ENCODE results near the gene MDC1. TPM values are rescaled to one million over a fixed set of nuclear protein-coding genes. Genes with fewer than 3 reads are reported as not detected.

Gene MDC1
- total RNA-seq, 1 donor from 2014 or later = 23.1 TPM

GRCh38 chr6:30716879-30717128 lies 277 bp downstream of the MDC1 start:
- intact Hi-C loops (cut with DNase I) = loop anchor here (1.0 kb wide), 3 partner anchors 30 to 100 kb away; partner anchors contain the start of genes MRPS18B and PPP1R10
- no peak for DNase-seq (ENCODE audit: low spot score)

GRCh38 chr6:30714263-30714662 lies 2.8 kb downstream of the MDC1 start:
- no peak for DNase-seq (ENCODE audit: low spot score)
- intact Hi-C loops (cut with DNase I) = no loop called here

- intact Hi-C loops (cut with DNase I) = no loop called here
- no peak for DNase-seq (ENCODE audit: low spot score)
Observed at GRCh38 chr6:30712441-30712945, 4.6 kb downstream of the MDC1 start.

DNA sequence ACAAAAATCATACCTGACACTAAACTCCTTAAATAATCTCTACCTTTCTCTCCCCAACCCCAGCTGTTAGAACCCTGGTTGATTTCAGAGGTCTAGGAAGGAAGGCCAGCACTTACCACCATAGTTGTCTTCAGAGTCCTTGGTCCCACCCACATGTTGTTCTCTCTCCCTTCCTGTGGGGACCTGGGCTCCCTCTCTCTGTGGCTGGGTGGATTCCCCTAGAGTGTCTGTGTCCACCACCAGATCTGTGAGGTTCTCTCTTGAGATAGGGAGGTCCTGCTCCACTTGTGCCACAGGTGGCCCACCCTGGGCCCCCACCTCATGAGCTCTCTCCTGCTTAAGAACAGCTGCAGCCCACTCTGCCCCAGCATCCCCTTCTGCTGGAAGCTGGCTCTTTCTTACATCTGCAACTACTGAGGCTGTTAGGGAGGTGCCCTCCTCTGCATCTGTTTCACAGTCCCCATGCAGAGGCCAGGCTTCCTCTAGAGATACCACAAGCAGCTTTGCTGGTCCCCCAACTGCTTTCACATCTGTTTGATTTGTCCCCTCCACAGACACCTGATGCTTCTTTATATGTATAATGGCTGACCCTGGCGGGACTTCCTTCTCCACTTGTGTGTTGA lies 5.2 kb downstream of the MDC1 start:
- DNase-seq (ENCODE audit: low spot score) = no peak
- intact Hi-C loops (cut with DNase I) = no loop called here

DNA sequence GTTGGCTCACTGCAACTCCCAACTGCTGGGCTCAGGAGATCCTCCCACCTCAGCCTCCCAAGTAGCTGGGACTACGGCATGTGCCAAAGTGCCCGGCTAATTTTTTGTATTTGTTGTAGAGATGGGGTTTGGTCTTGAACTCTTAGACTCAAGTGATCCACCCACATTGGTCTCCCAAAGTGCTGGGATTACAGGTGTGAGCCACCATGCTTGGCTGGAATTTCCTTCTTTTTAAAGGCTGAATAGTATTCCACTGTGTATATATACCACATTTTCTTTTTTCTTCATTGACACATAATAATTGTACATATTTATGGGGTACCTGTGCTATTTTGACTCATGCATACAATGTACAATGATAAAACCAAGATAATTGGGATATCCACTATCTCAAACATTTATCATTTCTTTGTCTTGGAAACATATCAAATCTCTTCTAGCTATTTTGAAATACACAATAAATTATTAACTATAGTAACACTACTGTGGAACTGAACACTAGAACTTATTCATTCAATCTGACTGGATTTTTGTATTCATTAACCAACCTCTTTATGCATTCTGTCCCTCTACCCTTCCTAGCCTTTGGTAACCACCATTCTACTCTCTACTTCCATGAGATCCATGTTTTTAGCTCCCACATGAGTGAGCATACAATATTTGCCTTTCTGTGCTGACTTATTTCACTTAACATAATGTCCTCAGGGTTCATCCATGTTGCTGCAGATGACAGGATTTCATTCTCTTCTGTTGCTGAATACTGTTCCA lies 7.8 kb downstream of the MDC1 start:
- intact Hi-C loops (cut with DNase I) = no loop called here
- DNase-seq (ENCODE audit: low spot score) = no peak

DNA sequence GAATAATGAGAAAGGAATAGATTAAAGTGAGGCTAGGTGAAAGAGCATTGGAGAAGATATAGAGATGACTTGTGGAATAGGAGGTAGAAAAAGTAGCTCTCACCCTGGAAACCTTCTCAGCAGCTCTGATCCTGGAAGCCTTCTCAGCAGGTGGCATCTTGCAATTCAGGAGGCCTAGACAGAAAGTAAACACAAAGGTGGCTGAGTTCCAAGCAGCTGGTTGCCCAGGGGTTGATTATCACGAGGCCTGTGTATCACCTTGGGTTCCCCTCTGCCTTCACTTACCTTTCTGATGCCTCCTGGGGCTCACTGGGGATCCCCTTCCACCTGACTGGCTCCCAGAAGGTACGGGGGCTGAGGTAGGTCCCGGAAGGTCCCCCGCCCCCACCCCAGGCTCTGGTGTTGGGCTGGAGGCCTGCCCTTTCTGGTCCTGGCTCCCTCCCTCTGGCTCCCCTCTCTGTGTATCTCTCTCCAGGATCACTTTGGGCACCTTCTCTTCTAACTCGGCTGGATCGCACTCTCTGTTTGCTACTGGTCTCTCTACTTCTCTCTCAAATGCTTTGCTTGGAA lies 9.7 kb downstream of the MDC1 start:
- intact Hi-C loops (cut with DNase I) = no loop called here
- no peak for DNase-seq (ENCODE audit: low spot score)

GRCh38 chr6:30705620-30706019 lies 11.5 kb downstream of the MDC1 start:
- intact Hi-C loops (cut with DNase I) = no loop called here
- DNase-seq (ENCODE audit: low spot score) = no peak

DNA sequence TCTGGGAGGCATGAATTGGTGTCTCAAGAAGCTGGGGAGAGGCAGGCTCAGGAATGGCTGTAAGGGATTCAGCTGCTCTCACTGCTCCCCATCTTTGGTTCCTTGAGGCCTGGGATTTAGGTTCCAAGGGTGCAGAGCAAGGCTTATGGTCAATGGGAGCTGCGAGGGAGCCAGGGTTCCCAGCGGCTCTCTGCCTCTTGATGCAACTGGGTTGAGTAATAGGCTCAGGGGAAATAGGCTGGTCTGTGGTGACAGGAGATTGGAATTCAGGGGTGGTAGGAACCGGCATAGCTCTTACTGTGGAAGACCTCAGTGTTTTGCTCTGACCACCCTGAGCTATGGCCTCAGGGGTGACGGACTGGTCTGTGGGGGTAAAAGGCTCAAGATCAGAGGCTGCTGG lies 13.3 kb downstream of the MDC1 start:
- intact Hi-C loops (cut with DNase I) = no loop called here

DNA sequence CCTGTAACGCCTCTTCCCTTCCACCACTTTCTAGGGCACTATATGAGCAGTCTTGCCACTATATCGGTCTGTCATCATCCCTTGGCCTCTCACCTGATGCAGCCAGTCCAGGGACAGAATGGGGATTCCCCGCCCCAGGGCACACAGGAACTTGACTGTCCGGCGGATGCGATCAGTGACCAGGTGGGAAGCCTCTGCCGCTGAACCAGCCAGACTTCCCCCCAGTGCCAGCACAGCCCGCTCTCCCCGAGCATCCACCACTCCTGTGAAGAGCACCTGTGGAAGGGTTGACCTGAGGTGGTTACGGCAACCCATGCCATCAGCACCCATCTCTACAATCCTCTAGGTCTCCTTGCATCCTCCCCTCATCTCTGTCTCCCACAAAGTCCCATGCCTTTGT lies 14.1 kb downstream of the MDC1 start:
- DNase-seq (ENCODE audit: low spot score) = no peak
- intact Hi-C loops (cut with DNase I) = no loop called here

More for the DNA sequence above, 13.3 kb downstream of the MDC1 start:
- no peak for DNase-seq (ENCODE audit: low spot score)

GRCh38 chr6:30700340-30700739 lies 16.7 kb downstream of the MDC1 start:
- intact Hi-C loops (cut with DNase I) = no loop called here
- no peak for DNase-seq (ENCODE audit: low spot score)

DNA sequence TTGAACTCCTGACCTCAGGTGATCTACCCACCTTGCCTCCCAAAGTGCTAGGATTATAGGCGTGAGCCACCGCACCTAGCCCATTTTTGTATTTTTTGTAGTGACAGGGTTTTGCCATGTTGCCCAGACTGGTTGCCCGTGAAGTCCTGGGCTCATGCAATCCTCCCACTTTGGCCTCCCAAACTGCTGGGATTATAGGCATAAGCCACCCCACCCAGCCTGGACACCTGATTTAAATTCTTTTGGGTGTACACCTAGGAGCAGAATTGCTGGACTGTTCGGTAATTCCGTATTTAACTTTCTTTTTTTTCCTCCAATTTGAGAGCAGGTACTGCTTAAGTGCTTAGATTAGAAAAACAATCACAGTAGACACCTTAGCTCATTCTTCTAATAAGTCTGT lies 20.6 kb downstream of the MDC1 start:
- intact Hi-C loops (cut with DNase I) = no loop called here
- no peak for DNase-seq (ENCODE audit: low spot score)

- intact Hi-C loops (cut with DNase I) = no loop called here
- no peak for DNase-seq (ENCODE audit: low spot score)
Observed at GRCh38 chr6:30691208-30691847, 25.8 kb downstream of the MDC1 start.

DNA sequence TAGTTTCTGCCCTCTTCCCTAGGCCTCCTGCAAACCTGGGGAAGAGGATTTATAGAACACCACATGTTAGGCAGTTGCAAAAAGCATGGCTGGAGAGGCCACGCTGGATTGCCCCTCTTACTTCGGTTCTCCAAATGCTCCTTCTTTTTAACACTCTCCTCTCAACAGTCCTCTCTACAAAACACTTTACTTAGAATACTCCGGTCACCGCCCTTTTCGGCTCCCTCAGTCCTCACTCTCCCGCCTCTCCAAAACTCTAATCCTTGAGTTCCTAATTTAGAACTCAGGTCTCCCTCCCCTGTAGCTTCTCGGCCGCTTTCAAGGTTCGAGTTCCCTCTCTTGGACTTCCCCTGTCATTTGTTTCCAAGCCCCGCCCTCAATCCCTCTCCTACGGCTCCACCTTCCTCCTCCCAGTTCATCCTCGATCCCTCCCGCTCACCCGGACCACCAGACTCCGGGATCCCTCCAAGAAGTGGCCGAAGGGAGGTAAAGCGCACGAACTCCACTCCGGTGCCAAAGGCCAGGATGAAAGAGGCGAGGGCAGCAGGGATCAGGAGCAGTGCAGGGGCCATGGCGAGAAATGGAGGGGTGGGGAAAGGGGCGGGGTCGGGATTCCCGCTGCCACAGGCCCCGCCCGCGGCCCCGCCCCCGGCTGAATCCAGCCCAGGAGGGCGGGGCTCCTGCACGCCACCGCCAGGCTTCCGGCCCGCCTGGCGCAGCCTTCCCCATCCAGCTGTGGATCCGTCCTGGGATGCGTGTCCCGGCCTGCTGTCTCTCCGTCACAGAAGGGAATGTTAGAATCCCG lies 26.5 kb downstream of the MDC1 start, which contains the start of gene NRM:
Gene NRM, minus strand, starts transcription at position 582 of the 805 bp plus-strand sequence. Its CDS starts 10 bp downstream, at position 572.
- peak; percentile 94 for DNase-seq (ENCODE audit: low spot score)
- intact Hi-C loops (cut with DNase I) = no loop called here

- no peak for DNase-seq (ENCODE audit: low spot score)
- intact Hi-C loops (cut with DNase I) = loop anchor here (5.0 kb wide), 1 partner anchor 73 kb away; the partner anchor contains the start of genes MRPS18B and PPP1R10
Observed at GRCh38 chr6:30689985-30690384, 27.1 kb downstream of the MDC1 start.

DNA sequence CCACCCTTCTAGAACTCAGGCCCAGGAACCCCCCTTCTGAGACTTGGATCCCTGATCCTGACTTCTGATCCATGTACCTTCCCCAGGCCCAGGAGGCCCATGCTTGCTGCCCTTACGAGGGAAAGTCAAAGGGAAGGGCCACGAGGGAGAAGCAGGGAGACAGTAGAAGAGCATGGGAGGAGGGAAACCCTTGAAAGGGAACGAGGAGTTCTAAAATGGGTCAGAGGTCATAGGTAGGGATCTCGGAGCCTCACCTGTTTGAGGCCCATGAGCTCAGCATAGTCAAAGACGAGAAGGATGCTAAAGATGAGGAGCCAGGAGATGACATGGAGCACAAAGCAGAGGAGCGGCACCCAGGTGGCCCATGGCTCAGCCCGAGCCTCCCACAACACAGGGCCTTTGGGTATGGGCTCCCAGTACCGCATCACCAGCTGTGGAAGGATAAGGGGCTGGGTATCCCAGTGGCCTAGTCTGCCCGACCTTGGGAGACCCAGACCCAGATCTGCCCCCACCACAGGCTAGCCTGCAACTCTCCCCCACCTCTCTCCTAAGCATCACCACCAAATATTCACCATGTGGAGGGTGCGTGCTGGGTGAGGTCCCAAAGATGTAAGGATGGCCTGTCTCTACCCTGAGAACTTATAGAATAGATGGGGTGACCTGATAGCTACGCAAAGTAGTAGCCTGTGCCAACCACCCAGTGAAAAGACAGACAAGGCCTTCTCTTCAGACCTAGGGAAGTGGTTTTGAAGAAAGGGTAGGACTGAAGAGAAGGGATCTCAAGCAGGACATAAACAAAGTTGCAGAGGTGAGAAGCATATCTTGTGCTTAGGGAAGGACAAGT lies 27.8 kb downstream of the MDC1 start:
- DNase-seq (ENCODE audit: low spot score) = no peak
- intact Hi-C loops (cut with DNase I) = loop anchor here (5.0 kb wide), 1 partner anchor 72 kb away; the partner anchor contains the start of genes MRPS18B and PPP1R10

DNA sequence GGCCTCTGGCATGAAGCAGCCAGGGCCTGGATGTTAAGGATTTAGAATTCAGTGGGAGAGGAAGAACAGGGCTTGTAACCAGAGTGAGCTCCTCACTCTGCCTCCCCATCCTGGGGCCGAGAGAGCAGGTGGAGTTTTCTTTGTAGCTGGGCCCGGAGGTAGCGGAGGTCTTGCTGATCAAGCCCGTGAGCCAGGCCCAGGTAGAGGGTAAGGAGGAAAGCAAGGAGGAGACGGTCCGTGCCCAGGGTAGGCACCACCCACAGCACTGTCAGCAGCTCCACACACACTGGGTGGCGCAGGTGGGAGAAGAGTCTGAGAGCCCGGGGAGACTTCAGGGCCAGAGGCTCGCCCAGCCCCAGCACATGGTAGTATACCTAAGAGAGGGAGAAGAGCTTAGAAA lies 28.5 kb downstream of the MDC1 start:
- intact Hi-C loops (cut with DNase I) = loop anchor here (5.0 kb wide), 1 partner anchor 71 kb away; the partner anchor contains the start of genes MRPS18B and PPP1R10
- no peak for DNase-seq (ENCODE audit: low spot score)

GRCh38 chr6:30687659-30688431 lies 29.2 kb downstream of the MDC1 start:
- DNase-seq (ENCODE audit: low spot score) = no peak
- intact Hi-C loops (cut with DNase I) = loop anchor here (1.0 to 5.0 kb wide), 4 partner anchors 29 to 71 kb away; partner anchors contain the start of genes FLOT1, MDC1, MRPS18B and PPP1R10

All from cardiac septum (tissue), 1 donor.